OCI-LY7 (cell line): ENCODE measurements around the gene THAP2. TPM values are rescaled to one million over a fixed set of nuclear protein-coding genes. Genes with fewer than 3 reads are reported as not detected.
"Not testable (repeated sequence)": the region's sequence is repeated elsewhere in the genome, so short reads cannot be mapped to it uniquely, and the experiment has no call there.

ENCODE experiments used
- BruUV-seq: library from RNA; stranded (reverse); fragments of 400-500 nt; replicated peaks from 2 replicates; lab custom pipeline; 2021; lab: Mats Ljungman, UMichigan
- CTCF ChIA-PET: fragments of 300-600 bp; sonication (Branson Sonifier 250); formaldehyde crosslinking; loops from one replicate; lab custom pipeline; 2022; ENCODE audit warnings: antibody characterized with exemption; ENCODE audit not compliant: unreplicated experiment; lab: Charles Lee
- POLR2A ChIA-PET: fragments of 300-600 bp; sonication (Branson Sonifier 250); formaldehyde crosslinking; loops from one replicate; lab custom pipeline; 2022; ENCODE audit warnings: antibody characterized with exemption; lab: Charles Lee
- DNase-seq: peaks from one replicate; pipeline ENCODE4 v3.0.0-alpha.2; 2015; ENCODE audit warnings: low spot score
- H2AFZ ChIP-seq: fragments of 200-600 bp; sonication (generic), shearing (Covaris generic); 2 replicates; pipeline ENCODE4 v1.6.1; 2014; ENCODE audit warnings: mild to moderate bottlenecking, antibody characterized with exemption, low read length, moderate library complexity
- H3K27ac ChIP-seq: fragments of 200-600 bp; sonication (generic); 2 replicates; pipeline ENCODE4 v1.5.1; 2014; ENCODE audit warnings: mixed run types, low read depth, mild to moderate bottlenecking, moderate library complexity, low read length, inconsistent platforms; ENCODE audit not compliant: poor library complexity, severe bottlenecking
- H3K36me3 ChIP-seq: fragments of 200-600 bp; sonication (generic); 2 replicates; pipeline ENCODE4 v1.6.1; 2014; ENCODE audit warnings: mild to moderate bottlenecking, antibody characterized with exemption, low read length, moderate library complexity, mixed read lengths; ENCODE audit not compliant: insufficient read depth
- H3K4me1 ChIP-seq: fragments of 200-600 bp; sonication (generic); 2 replicates; pipeline ENCODE4 v1.5.1; 2014; ENCODE audit warnings: mild to moderate bottlenecking, low read length; ENCODE audit not compliant: insufficient read depth, poor library complexity, severe bottlenecking
- H3K4me2 ChIP-seq: fragments of 200-600 bp; sonication (generic); 2 replicates; pipeline ENCODE4 v1.6.1; 2014; ENCODE audit warnings: mild to moderate bottlenecking, low read length
- H3K4me3 ChIP-seq: fragments of 200-600 bp; sonication (generic); 2 replicates; pipeline ENCODE4 v1.5.1; 2014; ENCODE audit warnings: mild to moderate bottlenecking, low read depth, low read length; ENCODE audit not compliant: poor library complexity, severe bottlenecking
- H3K79me2 ChIP-seq: fragments of 200-600 bp; sonication (generic); 2 replicates; pipeline ENCODE4 v1.6.1; 2016; ENCODE audit warnings: low read depth, mild to moderate bottlenecking, low read length, moderate library complexity, mixed read lengths; ENCODE audit not compliant: insufficient read depth
- H3K9me2 ChIP-seq: fragments of 200-600 bp; sonication (generic); 2 replicates; pipeline ENCODE4 v1.6.1; 2016; ENCODE audit warnings: mild to moderate bottlenecking, low read length, mixed read lengths; ENCODE audit not compliant: insufficient read depth
- H3K9me3 ChIP-seq: fragments of 200-600 bp; sonication (generic); 2 replicates; pipeline ENCODE4 v1.6.1; 2014; ENCODE audit warnings: mild to moderate bottlenecking, mixed run types, low read length, mixed read lengths
- H4K20me1 ChIP-seq: fragments of 200-600 bp; sonication (generic); 2 replicates; pipeline ENCODE4 v1.6.1; 2014; ENCODE audit warnings: mild to moderate bottlenecking, antibody characterized with exemption, low read length, moderate library complexity, mixed read lengths; ENCODE audit not compliant: insufficient read depth
- CTCF ChIP-seq: fragments of 200-600 bp; sonication (generic); conservative IDR thresholded peaks from 2 replicates; pipeline ENCODE4 v1.5.1; 2014; ENCODE audit warnings: mild to moderate bottlenecking, antibody characterized with exemption, low read length, moderate library complexity, mixed read lengths
- EZH2phosphoT487 ChIP-seq: fragments of 200-600 bp; sonication (generic); IDR thresholded peaks from 2 replicates; pipeline ENCODE4 v1.6.1; 2018; ENCODE audit warnings: low read depth, borderline replicate concordance, mild to moderate bottlenecking, mixed run types, antibody characterized with exemption, low read length, moderate library complexity, mixed read lengths
- intact Hi-C: fragments of 100-400 bp; cut with micrococcal nuclease; formaldehyde crosslinking; loops from one replicate; pipeline ENCODE4 v1.10.0; 2022; ENCODE audit not compliant: unreplicated experiment
- total RNA-seq, 2 experiments: library from RNA; depleted of rRNA in 1 of 2; stranded (reverse); fragments of >200 nt in 1 of 2; shearing (Covaris generic) in 1 of 2; gene quantifications; 2 replicates each; pipeline ENCODE4 v1.2.3, GENCODE V29; 2014 to 2022

Gene THAP2
- total RNA-seq, 2 experiments from 2014 or later = 8.2 to 9.3 TPM

DNA sequence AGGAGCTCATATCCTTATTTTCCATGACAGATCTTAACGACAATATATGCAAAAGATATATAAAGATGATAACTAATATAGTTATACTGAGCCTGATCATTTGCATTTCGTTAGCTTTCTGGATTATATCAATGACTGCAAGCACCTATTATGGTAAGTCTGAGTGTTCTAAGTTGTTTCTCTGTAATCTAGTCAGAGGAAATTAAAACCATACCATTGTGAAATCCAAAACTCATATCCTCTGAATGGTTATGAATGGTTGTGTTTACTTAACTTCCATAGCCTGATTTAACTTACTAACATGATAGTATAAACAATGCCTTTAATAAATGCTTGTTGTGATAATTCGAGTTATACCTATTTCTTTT, 22.5 kb downstream of the THAP2 start:
- no peak for TF ChIP-seq CTCF
- TF ChIP-seq EZH2phosphoT487 = no peak

DNA sequence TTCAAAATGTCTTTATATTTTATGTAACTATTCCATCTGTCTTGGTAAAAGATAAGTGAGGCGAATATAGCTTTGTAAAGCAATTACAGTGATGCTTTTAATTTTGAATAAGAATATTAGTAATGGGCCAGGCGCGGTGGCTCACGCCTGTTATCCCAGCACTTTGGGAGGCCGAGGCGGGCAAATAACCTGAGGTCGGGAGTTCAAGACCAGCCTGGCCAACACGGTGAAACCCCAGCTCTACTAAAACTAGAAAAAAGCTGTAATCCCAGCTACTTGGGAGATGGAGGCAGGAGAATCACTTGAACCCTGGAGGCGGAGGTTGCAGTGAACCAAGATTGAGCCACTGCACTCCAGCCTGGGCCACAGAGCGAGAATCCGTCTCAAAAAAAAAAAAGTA, 23.1 kb downstream of the THAP2 start:
- ChIA-PET POLR2A (interaction anchor here (0.6 to 6.7 kb wide), 15 partner anchors 8 to 71 kb away, joined by 3 to 105 read pairs (median 8); partner anchors contain the start of genes RAB21, THAP2 and ZFC3H1), CTCF (interaction anchor here (0.8 to 1.8 kb wide), 2 partner anchors 45 to 60 kb away, joined by 3 to 14 read pairs; no protein-coding TSS in a partner anchor)
- Histone ChIP-seq H3K4me1 (peaks cover 55% of the 10 kb centered on the region), H2AFZ (peak overlapping the region; percentile 2; the same call in 1 of the 2 replicates), H3K4me3 (peak overlapping the region; percentile 94), H3K27ac (peak overlapping the region; percentile 99), H3K79me2 (peaks cover 58% of the 10 kb centered on the region), H3K4me2 (peak overlapping the region; percentile 84)
- not testable (repeated sequence) for H3K36me3 ChIP-seq, H4K20me1 ChIP-seq, H3K9me2 ChIP-seq, BruUV-seq, H3K9me3 ChIP-seq, DNase-seq
- intact Hi-C loops = loop anchor here (10.0 kb wide), 1 partner anchor 1422 kb away; no protein-coding TSS in a partner anchor

More for the DNA sequence above, 22.5 kb downstream of the THAP2 start:
- peak overlapping the region; percentile 94 for H3K4me3 ChIP-seq
- H4K20me1 ChIP-seq = no peaks in the 10 kb centered on the region
- H3K4me1 ChIP-seq = peaks cover 50% of the 10 kb centered on the region
- intact Hi-C loops = loop anchor here (1.0 to 10.0 kb wide), 3 partner anchors 21 to 1422 kb away; no protein-coding TSS in a partner anchor
- BruUV-seq = TSS peak; percentile 87
- DNase-seq = peak; percentile 14
- ChIA-PET POLR2A (interaction anchor here (0.6 to 6.7 kb wide), 20 partner anchors 9 to 141 kb away, joined by 3 to 105 read pairs (median 6); partner anchors contain the start of genes RAB21, THAP2 and ZFC3H1), CTCF (interaction anchor here (0.5 to 1.8 kb wide), 4 partner anchors 8 to 61 kb away, joined by 3 to 14 read pairs (median 3); no protein-coding TSS in a partner anchor)
- H3K79me2 ChIP-seq = peaks cover 53% of the 10 kb centered on the region
- peak overlapping the region; percentile 75; the same call in 1 of the 2 replicates for H2AFZ ChIP-seq
- H3K4me2 ChIP-seq = peak overlapping the region; percentile 84
- peaks cover 6% of the 10 kb centered on the region; the same call in 1 of the 2 replicates for H3K36me3 ChIP-seq
- no peaks in the 10 kb centered on the region for H3K9me2 ChIP-seq
- peak overlapping the region; percentile 99 for H3K27ac ChIP-seq
- no peaks in the 10 kb centered on the region for H3K9me3 ChIP-seq

GRCh38 chr12:71688961-71689570, 25.0 kb downstream of the THAP2 start:
- CTCF ChIA-PET = no interaction called here

More at GRCh38 chr12:71688961-71689570, 25.0 kb downstream of the THAP2 start:
- H3K27ac ChIP-seq = peak overlapping the region; percentile 99
- peak overlapping the region; percentile 84 for H3K4me2 ChIP-seq
- peak overlapping the region; percentile 3; the same call in 1 of the 2 replicates for H2AFZ ChIP-seq
- intact Hi-C loops = loop anchor here (1.0 to 10.0 kb wide), 2 partner anchors 65 to 1424 kb away; partner anchors contain the start of gene RAB21
- H3K4me1 ChIP-seq = peaks cover 72% of the 10 kb centered on the region
- DNase-seq = peak; percentile 27
- H3K9me2 ChIP-seq = no peaks in the 10 kb centered on the region
- H3K79me2 ChIP-seq = peaks cover 72% of the 10 kb centered on the region
- BruUV-seq = no TSS peak
- no peaks in the 10 kb centered on the region for H4K20me1 ChIP-seq
- H3K4me3 ChIP-seq = peak overlapping the region; percentile 94
- peaks cover 20% of the 10 kb centered on the region for H3K36me3 ChIP-seq
- TF ChIP-seq EZH2phosphoT487 (no peak), CTCF (no peak)
- POLR2A ChIA-PET = interaction anchor here (0.7 to 6.7 kb wide), 4 partner anchors 12 to 68 kb away, joined by 3 to 105 read pairs (median 3); partner anchors contain the start of genes THAP2 and ZFC3H1
- no peaks in the 10 kb centered on the region; the same call in 1 of the 2 replicates for H3K9me3 ChIP-seq
